Loucy (cell line): ENCODE results near the gene AJAP1.

Source experiments
- H2AFZ ChIP-seq: fragments of 200-600 bp; sonication (generic); 2 replicates; pipeline ENCODE4 v1.6.0; 2016; ENCODE audit warnings: antibody characterized with exemption, mild to moderate bottlenecking, low read length, moderate library complexity
- H3F3A ChIP-seq: fragments of 200-600 bp; 2 replicates; pipeline ENCODE4 v1.6.0; 2016; ENCODE audit warnings: antibody characterized with exemption, low read depth, mild to moderate bottlenecking
- H3K27me3 ChIP-seq: fragments of 200-600 bp; sonication (generic); 2 replicates; pipeline ENCODE4 v1.6.1; 2014; ENCODE audit warnings: low read length, mild to moderate bottlenecking; ENCODE audit not compliant: insufficient read depth, poor library complexity, severe bottlenecking
- H3K36me3 ChIP-seq: fragments of 200-600 bp; sonication (generic); 2 replicates; pipeline ENCODE4 v1.6.1; 2016; ENCODE audit warnings: low read length; ENCODE audit not compliant: insufficient read depth
- H3K4me1 ChIP-seq: fragments of 200-600 bp; sonication (generic); 2 replicates; pipeline ENCODE4 v1.5.1; 2014; ENCODE audit warnings: low read length, mild to moderate bottlenecking; ENCODE audit not compliant: insufficient read depth, poor library complexity, severe bottlenecking
- H3K4me2 ChIP-seq: fragments of 200-600 bp; sonication (generic); 2 replicates; pipeline ENCODE4 v1.6.0; 2014; ENCODE audit warnings: antibody characterized with exemption, low read length, low read depth, mild to moderate bottlenecking; ENCODE audit not compliant: poor library complexity, severe bottlenecking
- H3K4me3 ChIP-seq: fragments of 200-600 bp; sonication (generic); 2 replicates; pipeline ENCODE4 v1.5.1; 2014; ENCODE audit warnings: low read length, mild to moderate bottlenecking, mixed read lengths; ENCODE audit not compliant: poor library complexity, severe bottlenecking
- H3K79me2 ChIP-seq: fragments of 200-600 bp; sonication (generic); 2 replicates; pipeline ENCODE4 v1.6.1; 2014; ENCODE audit warnings: low read length; ENCODE audit not compliant: insufficient read depth
- H3K9ac ChIP-seq: fragments of 200-600 bp; sonication (generic); 2 replicates; pipeline ENCODE4 v1.6.0; 2014; ENCODE audit warnings: mild to moderate bottlenecking, low read depth, low read length, moderate library complexity; ENCODE audit not compliant: poor library complexity, severe bottlenecking
- H3K9me2 ChIP-seq: fragments of 200-600 bp; sonication (generic); replicated peaks from 2 replicates; pipeline ENCODE4 v1.6.1; 2016; ENCODE audit warnings: low read depth, low read length, mixed read lengths
- H3K9me3 ChIP-seq: fragments of 200-600 bp; sonication (generic); 2 replicates; pipeline ENCODE4 v1.6.1; 2014; ENCODE audit warnings: mild to moderate bottlenecking, antibody characterized with exemption, low read length, low read depth; ENCODE audit not compliant: insufficient read depth
- H4K20me1 ChIP-seq: fragments of 200-600 bp; sonication (generic); 2 replicates; pipeline ENCODE4 v1.6.0; 2014; ENCODE audit warnings: antibody characterized with exemption, low read length, mild to moderate bottlenecking; ENCODE audit not compliant: insufficient read depth, poor library complexity, severe bottlenecking
- EZH2phosphoT487 ChIP-seq: fragments of 200-600 bp; IDR thresholded peaks from 2 replicates; pipeline ENCODE4 v1.6.1; 2018; ENCODE audit warnings: antibody characterized with exemption, mild to moderate bottlenecking, moderate library complexity, borderline replicate concordance
- TF ChIP-seq, protein P1 (sequence below): fragments of 200-600 bp; sonication (generic); conservative IDR thresholded peaks from 2 replicates; pipeline ENCODE4 v1.5.1; 2014; ENCODE audit warnings: mild to moderate bottlenecking, antibody characterized with exemption, low read length

The AJAP1 gene

DNA sequence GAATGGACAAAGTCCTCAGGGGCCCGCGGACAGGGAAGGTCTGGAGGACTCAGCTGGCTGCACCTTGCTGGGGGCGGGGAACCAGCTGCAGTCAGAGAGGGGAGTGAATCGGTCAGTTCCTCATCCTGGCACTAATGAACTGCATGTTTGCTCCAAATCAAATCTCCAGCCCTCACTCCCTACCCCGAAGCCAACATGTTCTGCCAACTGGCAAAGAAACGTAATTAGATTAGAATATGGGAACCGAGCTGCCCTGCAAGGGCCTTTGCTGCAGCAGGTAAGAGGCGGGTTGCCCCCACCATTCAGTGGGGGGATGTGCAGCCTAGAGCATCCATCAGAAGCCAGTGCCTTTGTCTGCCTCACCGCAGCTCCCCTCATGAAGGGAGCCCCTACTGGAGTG lies 121.1 kb downstream of the AJAP1 start:
- H4K20me1 ChIP-seq: no peaks in the 10 kb centered on the region
- H3K4me2 ChIP-seq: no peak overlapping the region
- no peaks in the 10 kb centered on the region for H3K27me3 ChIP-seq
- no peaks in the 10 kb centered on the region for H3K9me2 ChIP-seq
- no peaks in the 10 kb centered on the region for H3K4me1 ChIP-seq
- no peaks in the 10 kb centered on the region for H3K36me3 ChIP-seq
- no peak overlapping the region for H2AFZ ChIP-seq
- TF ChIP-seq, protein P1, sequence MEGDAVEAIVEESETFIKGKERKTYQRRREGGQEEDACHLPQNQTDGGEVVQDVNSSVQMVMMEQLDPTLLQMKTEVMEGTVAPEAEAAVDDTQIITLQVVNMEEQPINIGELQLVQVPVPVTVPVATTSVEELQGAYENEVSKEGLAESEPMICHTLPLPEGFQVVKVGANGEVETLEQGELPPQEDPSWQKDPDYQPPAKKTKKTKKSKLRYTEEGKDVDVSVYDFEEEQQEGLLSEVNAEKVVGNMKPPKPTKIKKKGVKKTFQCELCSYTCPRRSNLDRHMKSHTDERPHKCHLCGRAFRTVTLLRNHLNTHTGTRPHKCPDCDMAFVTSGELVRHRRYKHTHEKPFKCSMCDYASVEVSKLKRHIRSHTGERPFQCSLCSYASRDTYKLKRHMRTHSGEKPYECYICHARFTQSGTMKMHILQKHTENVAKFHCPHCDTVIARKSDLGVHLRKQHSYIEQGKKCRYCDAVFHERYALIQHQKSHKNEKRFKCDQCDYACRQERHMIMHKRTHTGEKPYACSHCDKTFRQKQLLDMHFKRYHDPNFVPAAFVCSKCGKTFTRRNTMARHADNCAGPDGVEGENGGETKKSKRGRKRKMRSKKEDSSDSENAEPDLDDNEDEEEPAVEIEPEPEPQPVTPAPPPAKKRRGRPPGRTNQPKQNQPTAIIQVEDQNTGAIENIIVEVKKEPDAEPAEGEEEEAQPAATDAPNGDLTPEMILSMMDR: no peak
- TF ChIP-seq EZH2phosphoT487: no peak
- no peak overlapping the region for H3K4me3 ChIP-seq
- H3K79me2 ChIP-seq: no peaks in the 10 kb centered on the region
- H3K9ac ChIP-seq: no peak overlapping the region
- H3K9me3 ChIP-seq: peaks cover 3% of the 10 kb centered on the region; the same call in 1 of the 2 replicates
- no peaks in the 10 kb centered on the region for H3F3A ChIP-seq

DNA sequence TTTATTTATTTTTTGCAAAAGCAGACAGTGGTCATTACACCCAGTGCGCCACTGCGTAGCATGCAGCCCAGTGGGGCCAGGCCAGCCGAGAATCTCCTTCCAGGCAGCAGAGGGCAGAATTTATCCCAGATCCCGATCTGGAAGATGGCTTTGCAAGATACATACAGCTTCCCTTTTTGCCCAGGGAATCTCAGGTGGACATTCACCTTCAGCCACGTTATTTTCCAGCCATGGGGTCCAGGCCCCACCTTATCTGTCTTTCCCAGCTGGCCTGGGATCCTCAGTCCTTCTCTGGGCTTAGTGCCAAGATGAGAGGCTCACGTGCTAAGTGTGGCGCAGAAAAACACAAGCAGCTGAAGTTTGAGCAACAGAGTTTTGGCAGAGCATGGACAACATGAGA lies 123.6 kb downstream of the AJAP1 start:
- no peaks in the 10 kb centered on the region for H4K20me1 ChIP-seq
- no peaks in the 10 kb centered on the region for H3K36me3 ChIP-seq
- no peak for TF ChIP-seq EZH2phosphoT487
- TF ChIP-seq, protein P1: no peak
- no peaks in the 10 kb centered on the region for H3K9me2 ChIP-seq
- no peaks in the 10 kb centered on the region for H3K4me1 ChIP-seq
- no peaks in the 10 kb centered on the region for H3K27me3 ChIP-seq
- no peaks in the 10 kb centered on the region for H3F3A ChIP-seq
- peaks cover 3% of the 10 kb centered on the region; the same call in 1 of the 2 replicates for H3K9me3 ChIP-seq
- no peak overlapping the region for H2AFZ ChIP-seq
- H3K4me2 ChIP-seq: no peak overlapping the region
- no peaks in the 10 kb centered on the region for H3K79me2 ChIP-seq
- no peak overlapping the region for H3K4me3 ChIP-seq
- no peak overlapping the region for H3K9ac ChIP-seq

DNA sequence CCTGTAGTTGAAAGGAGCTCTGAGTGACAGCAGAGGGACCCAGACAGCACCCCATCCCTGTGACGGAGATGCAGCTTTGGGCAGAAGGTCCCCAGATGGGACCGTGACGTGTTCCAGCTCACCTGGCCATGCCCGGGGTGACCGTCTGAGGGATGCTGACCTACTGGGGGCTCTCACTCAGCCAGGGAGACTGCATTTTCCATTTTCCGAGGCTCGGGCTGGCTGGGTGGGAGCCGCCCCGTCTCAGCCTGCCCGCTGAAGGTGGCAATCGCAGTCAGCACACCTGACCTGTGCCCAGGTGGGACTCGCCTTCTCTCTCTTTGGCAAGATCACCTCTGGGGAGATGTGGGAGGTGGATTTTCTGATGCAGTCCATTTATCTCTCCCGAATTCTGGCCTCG lies 127.2 kb downstream of the AJAP1 start:
- H3K36me3 ChIP-seq: no peaks in the 10 kb centered on the region
- H3K4me2 ChIP-seq: no peak overlapping the region
- H3K9me2 ChIP-seq: no peaks in the 10 kb centered on the region
- H3K9me3 ChIP-seq: peaks cover 12% of the 10 kb centered on the region; the same call in 1 of the 2 replicates
- H3F3A ChIP-seq: no peaks in the 10 kb centered on the region
- no peaks in the 10 kb centered on the region for H3K79me2 ChIP-seq
- no peaks in the 10 kb centered on the region for H3K4me1 ChIP-seq
- no peaks in the 10 kb centered on the region for H3K27me3 ChIP-seq
- TF ChIP-seq EZH2phosphoT487: no peak
- TF ChIP-seq, protein P1: no peak
- no peak overlapping the region for H3K4me3 ChIP-seq
- H4K20me1 ChIP-seq: no peaks in the 10 kb centered on the region
- H3K9ac ChIP-seq: no peak overlapping the region
- H2AFZ ChIP-seq: no peak overlapping the region
